HepG2 (cell line): ENCODE data around the gene ATP1A2. TPM values are rescaled to one million over a fixed set of nuclear protein-coding genes. Genes with fewer than 3 reads are reported as not detected.
A peak's percentile ranks its signal among the peaks of the same experiment; 100 is the strongest.

Source experiments
- CREB3 ChIP-seq: sonication (generic); formaldehyde crosslinking; IDR thresholded peaks from 2 replicates; pipeline ENCODE4 v1.5.0; 2020; ENCODE audit warnings: missing genetic modification reagents
- CTCF ChIP-seq: sonication (generic); formaldehyde crosslinking; IDR thresholded peaks from 2 replicates; pipeline ENCODE4 v1.5.0; 2020; ENCODE audit warnings: mild to moderate bottlenecking, missing genetic modification reagents, moderate library complexity
- ESRRA ChIP-seq: sonication (generic); formaldehyde crosslinking; IDR thresholded peaks from 2 replicates; pipeline ENCODE4 v1.5.1; 2020; ENCODE audit warnings: mild to moderate bottlenecking, low read depth, missing genetic modification reagents
- GTF3A ChIP-seq: sonication (generic); formaldehyde crosslinking; conservative IDR thresholded peaks from 2 replicates; pipeline ENCODE4 v1.4.0; 2020; ENCODE audit warnings: mild to moderate bottlenecking, missing genetic modification reagents
- HNF4G ChIP-seq, 2 experiments: sonication (generic) in 1 of 2; formaldehyde crosslinking in 1 of 2; IDR thresholded peaks; 2 replicates each; pipeline versions ENCODE4 v1.4.0 to v1.6.1; 2011 to 2020; ENCODE audit warnings: borderline replicate concordance in 2 of 2, low read depth in 2 of 2, mild to moderate bottlenecking in 2 of 2, low read length in 1 of 2, missing genetic modification reagents in 1 of 2, moderate library complexity in 1 of 2
- HOXA7 ChIP-seq: sonication (generic); formaldehyde crosslinking; IDR thresholded peaks from 2 replicates; pipeline ENCODE4 v1.8.1; 2022; ENCODE audit warnings: mild to moderate bottlenecking, missing genetic modification reagents, moderate library complexity
- JARID2 ChIP-seq: sonication (generic); formaldehyde crosslinking; IDR thresholded peaks from 2 replicates; pipeline ENCODE4 v1.8.1; 2023; ENCODE audit warnings: missing genetic modification reagents, inconsistent platforms; ENCODE audit not compliant: insufficient replicate concordance
- MIXL1 ChIP-seq: IDR thresholded peaks from 2 replicates; pipeline ENCODE4 v1.6.1; 2016
- NR2F6 ChIP-seq, 2 experiments: IDR thresholded peaks; 2 replicates each; pipeline ENCODE4 v1.6.1; 2016; ENCODE audit warnings: antibody characterized with exemption in 1 of 2, mild to moderate bottlenecking in 1 of 2
- PHF8 ChIP-seq: sonication (generic); formaldehyde crosslinking; IDR thresholded peaks from 2 replicates; pipeline ENCODE4 v1.5.0; 2020; ENCODE audit warnings: missing genetic modification reagents
- RAD21 ChIP-seq: fragments of 450-650 bp; formaldehyde crosslinking; IDR thresholded peaks from 2 replicates; pipeline ENCODE4 v1.5.0; 2020; ENCODE audit warnings: mild to moderate bottlenecking
- SRSF9 ChIP-seq: fragments of 200-400 bp; formaldehyde crosslinking; IDR thresholded peaks from 2 replicates; pipeline ENCODE4 v1.6.1; 2018; ENCODE audit warnings: borderline replicate concordance, mild to moderate bottlenecking, low read depth, low read length; ENCODE audit not compliant: insufficient read depth, poor library complexity, severe bottlenecking
- ZNF30 ChIP-seq: sonication (generic); formaldehyde crosslinking; IDR thresholded peaks from 2 replicates; pipeline ENCODE4 v1.5.0; 2020; ENCODE audit warnings: mild to moderate bottlenecking, missing genetic modification reagents
- ZNF431 ChIP-seq: sonication (generic); formaldehyde crosslinking; IDR thresholded peaks from 2 replicates; pipeline ENCODE4 v1.9.0; 2022; ENCODE audit warnings: missing genetic modification reagents, low read depth, mild to moderate bottlenecking, borderline replicate concordance
- ZNF562 ChIP-seq: sonication (generic); formaldehyde crosslinking; IDR thresholded peaks from 2 replicates; pipeline ENCODE4 v1.8.0; 2022; ENCODE audit warnings: missing genetic modification reagents, borderline replicate concordance
- polyA plus RNA-seq, 8 experiments: library from polyadenylated mRNA; depleted of rRNA in 3 of 8; stranded (reverse) in 7 of 8; unstranded in 1 of 8; fragments of >200 nt; fragmentation: Illumina TruSeq in 4 of 8; extraction: Trizol in 4 of 8; gene quantifications; 2 replicates each; pipeline versions ENCODE4 v1.2.1 to v1.2.3, GENCODE V29; 2011 to 2016; ENCODE audit warnings: low read depth in 4 of 8, missing spikeins in 1 of 8, mixed read lengths in 1 of 8; ENCODE audit not compliant: insufficient read depth in 1 of 8
- total RNA-seq, 5 experiments: library from RNA; depleted of rRNA; stranded (reverse); fragments of >200 nt; fragmentation: Illumina TruSeq; extraction: Trizol; gene quantifications; 2 replicates each; pipeline ENCODE4 v1.2.3, GENCODE V29; 2016; ENCODE audit warnings: low read depth in 1 of 5
- TF ChIP-seq, protein P1 (sequence below): sonication (generic); formaldehyde crosslinking; IDR thresholded peaks from 2 replicates; pipeline ENCODE4 v1.4.0; 2020; ENCODE audit warnings: mild to moderate bottlenecking, missing genetic modification reagents, borderline replicate concordance
- TF ChIP-seq, protein P2 (sequence below): sonication (generic); formaldehyde crosslinking; IDR thresholded peaks from 2 replicates; pipeline ENCODE4 v1.4.0; 2020; ENCODE audit warnings: missing genetic modification reagents, mild to moderate bottlenecking, borderline replicate concordance

The ATP1A2 gene
- total and polyA plus RNA-seq, 2 of the 13 experiments (the other 11 are each of a cell fraction or from before 2014, with no cell fraction given): 0.16 TPM; not detected in 1

GRCh38 chr1:160074865-160075264 is 40.7 kb upstream of the ATP1A2 start (continued):
- TF ChIP-seq, protein P1, sequence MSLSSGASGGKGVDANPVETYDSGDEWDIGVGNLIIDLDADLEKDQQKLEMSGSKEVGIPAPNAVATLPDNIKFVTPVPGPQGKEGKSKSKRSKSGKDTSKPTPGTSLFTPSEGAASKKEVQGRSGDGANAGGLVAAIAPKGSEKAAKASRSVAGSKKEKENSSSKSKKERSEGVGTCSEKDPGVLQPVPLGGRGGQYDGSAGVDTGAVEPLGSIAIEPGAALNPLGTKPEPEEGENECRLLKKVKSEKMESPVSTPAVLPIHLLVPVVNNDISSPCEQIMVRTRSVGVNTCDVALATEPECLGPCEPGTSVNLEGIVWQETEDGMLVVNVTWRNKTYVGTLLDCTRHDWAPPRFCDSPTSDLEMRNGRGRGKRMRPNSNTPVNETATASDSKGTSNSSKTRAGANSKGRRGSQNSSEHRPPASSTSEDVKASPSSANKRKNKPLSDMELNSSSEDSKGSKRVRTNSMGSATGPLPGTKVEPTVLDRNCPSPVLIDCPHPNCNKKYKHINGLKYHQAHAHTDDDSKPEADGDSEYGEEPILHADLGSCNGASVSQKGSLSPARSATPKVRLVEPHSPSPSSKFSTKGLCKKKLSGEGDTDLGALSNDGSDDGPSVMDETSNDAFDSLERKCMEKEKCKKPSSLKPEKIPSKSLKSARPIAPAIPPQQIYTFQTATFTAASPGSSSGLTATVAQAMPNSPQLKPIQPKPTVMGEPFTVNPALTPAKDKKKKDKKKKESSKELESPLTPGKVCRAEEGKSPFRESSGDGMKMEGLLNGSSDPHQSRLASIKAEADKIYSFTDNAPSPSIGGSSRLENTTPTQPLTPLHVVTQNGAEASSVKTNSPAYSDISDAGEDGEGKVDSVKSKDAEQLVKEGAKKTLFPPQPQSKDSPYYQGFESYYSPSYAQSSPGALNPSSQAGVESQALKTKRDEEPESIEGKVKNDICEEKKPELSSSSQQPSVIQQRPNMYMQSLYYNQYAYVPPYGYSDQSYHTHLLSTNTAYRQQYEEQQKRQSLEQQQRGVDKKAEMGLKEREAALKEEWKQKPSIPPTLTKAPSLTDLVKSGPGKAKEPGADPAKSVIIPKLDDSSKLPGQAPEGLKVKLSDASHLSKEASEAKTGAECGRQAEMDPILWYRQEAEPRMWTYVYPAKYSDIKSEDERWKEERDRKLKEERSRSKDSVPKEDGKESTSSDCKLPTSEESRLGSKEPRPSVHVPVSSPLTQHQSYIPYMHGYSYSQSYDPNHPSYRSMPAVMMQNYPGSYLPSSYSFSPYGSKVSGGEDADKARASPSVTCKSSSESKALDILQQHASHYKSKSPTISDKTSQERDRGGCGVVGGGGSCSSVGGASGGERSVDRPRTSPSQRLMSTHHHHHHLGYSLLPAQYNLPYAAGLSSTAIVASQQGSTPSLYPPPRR (CRISPR knock-in tag): no peak
- TF ChIP-seq HNF4G (IDR thresholded peaks at IDR 0.05; ENCODE audit: borderline replicate concordance, low read depth, low read length) (peak; percentile 29; the same call in 1 of the 2 replicates), HNF4G (CRISPR knock-in tag; IDR thresholded peaks at IDR 0.05; ENCODE audit: borderline replicate concordance, low read depth) (no peak), ZNF431 (CRISPR knock-in tag) (no peak), RAD21 (CRISPR knock-in tag) (no peak), PHF8 (CRISPR knock-in tag) (no peak), GTF3A (CRISPR knock-in tag) (no peak), ZNF30 (CRISPR knock-in tag) (no peak), JARID2 (CRISPR knock-in tag) (no peak), MIXL1 (CRISPR knock-in tag) (no peak), SRSF9 (no peak), NR2F6 (IDR thresholded peaks at IDR 0.05) (0 out of 2 replicates have a peak, but pooled peaks have one; percentile 27), NR2F6 (CRISPR knock-in tag; IDR thresholded peaks at IDR 0.05) (0 out of 2 replicates have a peak, but pooled peaks have one; percentile 27), CREB3 (no peak), CTCF (no peak), HOXA7 (CRISPR knock-in tag) (no peak), ZNF562 (CRISPR knock-in tag) (no peak), ESRRA (CRISPR knock-in tag) (no peak)
- TF ChIP-seq, protein P2, sequence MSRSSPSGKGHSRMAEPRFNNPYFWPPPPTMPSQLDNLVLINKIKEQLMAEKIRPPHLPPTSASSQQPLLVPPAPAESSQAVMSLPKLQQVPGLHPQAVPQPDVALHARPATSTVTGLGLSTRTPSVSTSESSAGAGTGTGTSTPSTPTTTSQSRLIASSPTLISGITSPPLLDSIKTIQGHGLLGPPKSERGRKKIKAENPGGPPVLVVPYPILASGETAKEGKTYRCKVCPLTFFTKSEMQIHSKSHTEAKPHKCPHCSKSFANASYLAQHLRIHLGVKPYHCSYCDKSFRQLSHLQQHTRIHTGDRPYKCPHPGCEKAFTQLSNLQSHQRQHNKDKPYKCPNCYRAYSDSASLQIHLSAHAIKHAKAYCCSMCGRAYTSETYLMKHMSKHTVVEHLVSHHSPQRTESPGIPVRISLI (CRISPR knock-in tag): peak; percentile 14; the same call in 1 of the 2 replicates
